Liver (tissue), 3 donors: Measurements from ENCODE around the gene COL15A1.

Experiments used
- CTCF ChIP-seq: fragments of 150-350 bp; IDR thresholded peaks from 2 replicates; pipeline ENCODE4 v1.5.1; 2017; ENCODE audit warnings: improper control_type of control experiment, low read depth, low read length; ENCODE audit not compliant: missing input control
- EGR1 ChIP-seq, 2 donors: IDR thresholded peaks; 2 replicates each; pipeline ENCODE4 v1.6.1; 2016 to 2018; ENCODE audit warnings: antibody characterized with exemption in 2 of 2, low read depth in 2 of 2
- FOXA1 ChIP-seq: IDR thresholded peaks from 2 replicates; pipeline ENCODE4 v1.6.1; 2016; ENCODE audit warnings: antibody characterized with exemption
- GABPA ChIP-seq, 2 donors: IDR thresholded peaks in 1 of 2; conservative IDR thresholded peaks in 1 of 2; 2 replicates each; pipeline ENCODE4 v1.6.1; 2016; ENCODE audit warnings: antibody characterized with exemption in 2 of 2, mild to moderate bottlenecking in 1 of 2, moderate library complexity in 1 of 2
- RAD21 ChIP-seq, 2 donors: IDR thresholded peaks; 2 replicates each; pipeline ENCODE4 v1.6.1; 2016; ENCODE audit warnings: antibody characterized with exemption in 2 of 2, mild to moderate bottlenecking in 2 of 2
- REST ChIP-seq: IDR thresholded peaks from 2 replicates; pipeline ENCODE4 v1.6.1; 2016; ENCODE audit warnings: antibody characterized with exemption, mild to moderate bottlenecking
- RXRA ChIP-seq, 2 donors: IDR thresholded peaks; 2 replicates each; pipeline ENCODE4 v1.6.1; 2017 to 2018; ENCODE audit warnings: antibody characterized with exemption in 2 of 2, mild to moderate bottlenecking in 1 of 2
- SP1 ChIP-seq: IDR thresholded peaks from 2 replicates; pipeline ENCODE4 v1.6.1; 2018; ENCODE audit warnings: antibody characterized with exemption, mild to moderate bottlenecking
- TAF1 ChIP-seq: conservative IDR thresholded peaks from 2 replicates; pipeline ENCODE4 v1.6.1; 2016; ENCODE audit warnings: antibody characterized with exemption, mild to moderate bottlenecking
- YY1 ChIP-seq: IDR thresholded peaks from 2 replicates; pipeline ENCODE4 v1.6.1; 2016; ENCODE audit warnings: antibody characterized with exemption, mild to moderate bottlenecking
- TF ChIP-seq, protein P1 (sequence below): IDR thresholded peaks from 2 replicates; pipeline ENCODE4 v1.6.1; 2016; ENCODE audit warnings: antibody characterized with exemption
- TF ChIP-seq, protein P2 (sequence below): IDR thresholded peaks from 2 replicates; pipeline ENCODE4 v1.6.1; 2016; ENCODE audit warnings: antibody characterized with exemption
- donor health status: healthy.
- donor health status: healthy.

DNA sequence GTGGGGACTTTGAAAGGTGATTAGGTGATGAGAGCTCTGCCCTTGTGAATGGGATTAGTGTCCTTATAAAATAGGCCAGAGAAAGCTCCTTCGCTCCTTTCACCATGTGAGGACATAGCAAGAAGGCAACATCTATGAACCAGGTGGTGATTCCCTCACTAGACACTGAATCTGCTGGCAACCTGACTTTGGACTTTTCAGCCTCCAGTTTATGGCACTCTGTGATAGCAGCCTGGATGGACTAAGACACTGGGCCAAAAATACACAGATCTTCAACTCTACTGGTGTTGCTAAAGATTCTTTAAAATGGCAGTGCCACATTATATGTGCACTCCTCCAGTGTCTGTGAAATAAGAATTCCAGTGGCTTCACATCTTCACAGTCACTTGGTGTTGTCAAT is 41.2 kb upstream of the COL15A1 start:
- TF ChIP-seq EGR1 (IDR thresholded peaks at IDR 0.05; ENCODE audit: low read depth in 2 of 2) (no peak), CTCF (no peak), REST (no peak), RXRA (IDR thresholded peaks at IDR 0.05) (no peak), GABPA (IDR thresholded peaks at IDR 0.05 in 1 of 2, conservative IDR thresholded peaks at IDR 0.05 in 1 of 2) (no peak), TAF1 (no peak), FOXA1 (no peak), SP1 (no peak), RAD21 (IDR thresholded peaks at IDR 0.05) (no peak), YY1 (no peak)
- TF ChIP-seq, protein P1, sequence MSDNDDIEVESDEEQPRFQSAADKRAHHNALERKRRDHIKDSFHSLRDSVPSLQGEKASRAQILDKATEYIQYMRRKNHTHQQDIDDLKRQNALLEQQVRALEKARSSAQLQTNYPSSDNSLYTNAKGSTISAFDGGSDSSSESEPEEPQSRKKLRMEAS, result no peak
- TF ChIP-seq, protein P2, sequence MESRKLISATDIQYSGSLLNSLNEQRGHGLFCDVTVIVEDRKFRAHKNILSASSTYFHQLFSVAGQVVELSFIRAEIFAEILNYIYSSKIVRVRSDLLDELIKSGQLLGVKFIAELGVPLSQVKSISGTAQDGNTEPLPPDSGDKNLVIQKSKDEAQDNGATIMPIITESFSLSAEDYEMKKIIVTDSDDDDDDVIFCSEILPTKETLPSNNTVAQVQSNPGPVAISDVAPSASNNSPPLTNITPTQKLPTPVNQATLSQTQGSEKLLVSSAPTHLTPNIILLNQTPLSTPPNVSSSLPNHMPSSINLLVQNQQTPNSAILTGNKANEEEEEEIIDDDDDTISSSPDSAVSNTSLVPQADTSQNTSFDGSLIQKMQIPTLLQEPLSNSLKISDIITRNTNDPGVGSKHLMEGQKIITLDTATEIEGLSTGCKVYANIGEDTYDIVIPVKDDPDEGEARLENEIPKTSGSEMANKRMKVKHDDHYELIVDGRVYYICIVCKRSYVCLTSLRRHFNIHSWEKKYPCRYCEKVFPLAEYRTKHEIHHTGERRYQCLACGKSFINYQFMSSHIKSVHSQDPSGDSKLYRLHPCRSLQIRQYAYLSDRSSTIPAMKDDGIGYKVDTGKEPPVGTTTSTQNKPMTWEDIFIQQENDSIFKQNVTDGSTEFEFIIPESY, result no peak
